BLaER1 treated with 17β-estradiol and CSF1 and Interleukin-3, amounts not matched to agents 10 nM and 100 nM (cell line): Measurements from ENCODE around the gene ACER2.

Source experiments
- H3K27ac ChIP-seq, 11 experiments: shearing (Covaris generic); formaldehyde crosslinking; 2 replicates each; pipeline ENCODE4 v1.8.1; 2022
- H3K27me3 ChIP-seq, 11 experiments: shearing (Covaris generic); formaldehyde crosslinking; 2 replicates each; pipeline ENCODE4 v1.8.1; 2022
- H3K36me3 ChIP-seq, 11 experiments: shearing (Covaris generic); formaldehyde crosslinking; 2 replicates each; pipeline ENCODE4 v1.8.1; 2022
- H3K4me1 ChIP-seq, 10 experiments: shearing (Covaris generic); formaldehyde crosslinking; 2 replicates each; pipeline ENCODE4 v1.8.1; 2022
- H3K4me2 ChIP-seq, 11 experiments: shearing (Covaris generic); formaldehyde crosslinking; 2 replicates each; pipeline ENCODE4 v1.8.1; 2022
- H3K4me3 ChIP-seq, 10 experiments: shearing (Covaris generic); formaldehyde crosslinking; 2 replicates each; pipeline ENCODE4 v1.8.1; 2022
- H3K9ac ChIP-seq, 11 experiments: shearing (Covaris generic); formaldehyde crosslinking; 2 replicates each; pipeline ENCODE4 v1.8.1; 2022
- H3K9me3 ChIP-seq, 11 experiments: shearing (Covaris generic); formaldehyde crosslinking; replicated peaks in 1 of 11; 2 replicates each; pipeline ENCODE4 v1.8.1; 2022
- H4K20me1 ChIP-seq, 11 experiments: shearing (Covaris generic); formaldehyde crosslinking; 2 replicates each; pipeline ENCODE4 v1.8.1; 2022
- Cebpa-rat ChIP-seq, 11 experiments: shearing (Covaris generic); IDR thresholded peaks; 2 replicates each; pipeline ENCODE4 v1.8.1; 2022

The ACER2 gene

DNA sequence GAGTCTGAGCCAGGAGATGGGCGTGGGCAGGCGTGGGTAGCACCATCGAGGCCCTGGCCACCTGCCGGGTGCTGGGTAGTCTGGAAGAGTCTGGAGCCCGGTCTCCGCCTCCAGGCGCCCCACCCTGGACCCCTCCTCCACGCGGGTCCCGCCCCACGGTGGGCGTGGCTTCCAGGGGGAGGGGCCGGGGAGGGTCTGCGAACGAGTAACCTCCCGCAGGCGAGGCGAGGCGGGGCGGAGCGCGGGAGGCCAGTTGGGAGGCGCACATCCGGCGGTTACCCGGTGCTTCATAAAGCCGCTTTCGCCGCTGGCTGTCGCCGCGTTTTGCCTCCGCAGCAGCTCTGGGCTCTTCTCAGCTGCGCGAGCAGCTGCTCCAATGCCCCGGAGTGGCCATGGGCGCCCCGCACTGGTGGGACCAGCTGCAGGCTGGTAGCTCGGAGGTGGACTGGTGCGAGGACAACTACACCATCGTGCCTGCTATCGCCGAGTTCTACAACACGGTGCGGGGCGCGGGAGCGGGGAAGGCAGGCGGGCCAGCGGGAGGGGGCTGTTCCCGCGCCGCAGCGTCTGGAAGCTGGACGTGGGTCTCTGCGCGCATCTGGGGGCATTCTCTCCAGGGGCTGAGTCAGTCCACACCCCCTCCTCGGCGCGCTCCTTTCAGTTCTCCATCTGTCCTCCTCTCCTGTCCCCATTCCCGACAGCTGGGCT lies at the start of gene ACER2:
ACER2 (plus strand) TSS at position 317 of the 708 bp plus-strand sequence; CDS start at position 393, 76 bp downstream.
- peaks cover 14 to 29% (median 25%) of the 10 kb centered on the region in 10 experiments for H3K4me1 ChIP-seq
- H4K20me1 ChIP-seq = no peaks in the 10 kb centered on the region; a peak in 1 of 22 replicates
- no peak for TF ChIP-seq Cebpa-rat (IDR thresholded peaks at IDR 0.05)
- H3K4me3 ChIP-seq = peak within 1 kb of the TSS; percentile 73 to 83 (median 80)
- peak within 1 kb of the TSS; percentile 90 to 99 (median 98) for H3K4me2 ChIP-seq
- H3K27ac ChIP-seq = peak within 1 kb of the TSS in 10 of 11 experiments; percentile 40 to 80 (median 70); a peak in 19 of 22 replicates
- H3K9me3 ChIP-seq = peaks cover 5 to 12% (median 8%) of the 10 kb centered on the region in 11 experiments
- H3K9ac ChIP-seq = peak within 1 kb of the TSS; percentile 71 to 84 (median 80)
- 0 out of 22 replicates have a peak, but pooled peaks cover 0 to 3% (median 0%) of the 10 kb centered on the region in 11 experiments for H3K36me3 ChIP-seq
- H3K27me3 ChIP-seq = no peaks in the 10 kb centered on the region

GRCh38 chr9:19369107-19369506 lies 39.7 kb upstream of the ACER2 start:
- peaks cover 41 to 97% (median 60%) of the 10 kb centered on the region in 11 experiments for H3K36me3 ChIP-seq
- H3K4me1 ChIP-seq = peaks cover 0 to 5% (median 0%) of the 10 kb centered on the region in 10 experiments; a peak in 1 of 20 replicates
- no peak overlapping the region for H3K4me3 ChIP-seq
- no peaks in the 10 kb centered on the region for H3K27me3 ChIP-seq
- peaks cover 5 to 69% (median 18%) of the 10 kb centered on the region in 11 experiments; a peak in 19 of 22 replicates for H4K20me1 ChIP-seq
- no peaks in the 10 kb centered on the region for H3K9me3 ChIP-seq
- no peak overlapping the region for H3K4me2 ChIP-seq
- H3K9ac ChIP-seq = no peak overlapping the region
- no peak for TF ChIP-seq Cebpa-rat (IDR thresholded peaks at IDR 0.05)
- H3K27ac ChIP-seq = no peak overlapping the region

DNA sequence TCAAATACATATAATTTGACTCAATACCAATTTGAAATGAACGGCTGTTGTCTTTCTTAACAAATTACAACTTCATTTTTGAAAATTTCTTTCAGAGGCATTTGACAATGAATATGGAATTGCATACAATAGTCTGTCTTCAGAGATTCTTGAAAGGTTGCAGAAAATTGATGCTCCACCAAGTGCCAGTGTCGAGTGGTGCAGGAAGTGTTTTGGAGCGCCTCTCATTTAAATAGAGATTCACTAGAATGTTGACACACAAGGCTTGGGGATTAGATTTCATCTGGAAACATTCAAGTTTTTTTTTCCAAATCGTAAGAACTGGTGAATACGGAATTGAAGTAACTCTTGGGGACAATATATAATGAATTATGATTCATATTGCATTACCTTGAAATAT lies 36.9 kb upstream of the ACER2 start:
- Histone ChIP-seq H3K27ac (no peak overlapping the region), H4K20me1 (peaks cover 34 to 89% (median 46%) of the 10 kb centered on the region in 11 experiments), H3K27me3 (no peaks in the 10 kb centered on the region), H3K4me3 (no peak overlapping the region), H3K36me3 (peaks cover 53 to 98% (median 69%) of the 10 kb centered on the region in 11 experiments), H3K4me2 (no peak overlapping the region), H3K9me3 (no peaks in the 10 kb centered on the region), H3K4me1 (peaks cover 4 to 17% (median 9%) of the 10 kb centered on the region in 10 experiments; a peak in 18 of 20 replicates), H3K9ac (no peak overlapping the region)
- no peak for TF ChIP-seq Cebpa-rat (IDR thresholded peaks at IDR 0.05)

GRCh38 chr9:19372567-19372966 lies 36.2 kb upstream of the ACER2 start:
- Histone ChIP-seq H3K9me3 (no peaks in the 10 kb centered on the region), H3K4me1 (peaks cover 10 to 23% (median 15%) of the 10 kb centered on the region in 10 experiments), H3K9ac (0 out of 22 replicates have a peak overlapping the region, but pooled peaks of 1 of the 11 experiments have one; percentile 2), H3K27ac (peak overlapping the region in 1 of 11 experiments; percentile 3; a peak in 1 of 22 replicates), H4K20me1 (peaks cover 40 to 91% (median 53%) of the 10 kb centered on the region in 11 experiments), H3K27me3 (no peaks in the 10 kb centered on the region), H3K4me3 (no peak overlapping the region), H3K4me2 (no peak overlapping the region), H3K36me3 (peaks cover 59 to 98% (median 69%) of the 10 kb centered on the region in 11 experiments)
- TF ChIP-seq Cebpa-rat (IDR thresholded peaks at IDR 0.05) = no peak

- Histone ChIP-seq H3K27ac (no peak overlapping the region), H3K36me3 (peaks cover 63 to 98% (median 73%) of the 10 kb centered on the region in 11 experiments)
Measured at GRCh38 chr9:19373527-19373926, 35.3 kb upstream of the ACER2 start.

GRCh38 chr9:19375538-19375937 lies 33.3 kb upstream of the ACER2 start:
- Histone ChIP-seq H3K27me3 (no peaks in the 10 kb centered on the region), H3K4me1 (peaks cover 16 to 33% (median 23%) of the 10 kb centered on the region in 10 experiments), H3K36me3 (peaks cover 62 to 87% (median 67%) of the 10 kb centered on the region in 11 experiments), H3K9ac (peak overlapping the region in 2 of 11 experiments; percentile 47 to 97; a peak in 3 of 22 replicates), H3K4me2 (no peak overlapping the region; a peak in 1 of 22 replicates), H3K27ac (no peak overlapping the region), H3K4me3 (no peak overlapping the region), H3K9me3 (no peaks in the 10 kb centered on the region; a peak in 1 of 22 replicates), H4K20me1 (peaks cover 57 to 89% (median 70%) of the 10 kb centered on the region in 11 experiments)
- TF ChIP-seq Cebpa-rat (IDR thresholded peaks at IDR 0.05) = no peak

More at GRCh38 chr9:19373527-19373926, 35.3 kb upstream of the ACER2 start:
- Histone ChIP-seq H4K20me1 (peaks cover 49 to 99% (median 62%) of the 10 kb centered on the region in 11 experiments), H3K27me3 (no peaks in the 10 kb centered on the region), H3K4me3 (no peak overlapping the region), H3K4me1 (peaks cover 16 to 32% (median 23%) of the 10 kb centered on the region in 10 experiments), H3K9ac (no peak overlapping the region), H3K4me2 (no peak overlapping the region), H3K9me3 (no peaks in the 10 kb centered on the region)
- TF ChIP-seq Cebpa-rat (IDR thresholded peaks at IDR 0.05) = no peak

DNA sequence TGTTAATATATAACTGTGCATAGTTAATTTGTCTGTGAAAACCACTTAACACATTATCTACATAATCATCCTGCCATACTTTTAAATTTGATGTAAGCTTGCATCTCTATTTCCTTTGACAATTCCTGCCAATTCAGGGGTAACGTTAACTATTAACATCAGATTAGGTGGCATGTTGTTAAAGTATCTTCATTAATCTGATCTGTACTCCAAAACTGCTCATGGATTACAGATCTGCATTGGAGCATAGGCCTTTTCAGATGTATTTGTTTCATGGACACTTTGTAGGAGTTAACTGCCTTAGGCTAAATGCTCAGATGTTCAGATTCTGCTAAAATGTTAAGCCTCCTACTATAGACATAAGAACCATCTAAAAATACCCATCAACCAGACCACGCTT lies 31.9 kb upstream of the ACER2 start:
- H4K20me1 ChIP-seq = peaks cover 57 to 76% (median 69%) of the 10 kb centered on the region in 11 experiments
- peak overlapping the region; percentile 85 to 96 (median 92) for H3K4me2 ChIP-seq
- H3K27ac ChIP-seq = 0 out of 22 replicates have a peak overlapping the region, but pooled peaks of 1 of the 11 experiments have one; percentile 96
- no peak for TF ChIP-seq Cebpa-rat (IDR thresholded peaks at IDR 0.05)
- H3K36me3 ChIP-seq = peaks cover 62 to 75% (median 67%) of the 10 kb centered on the region in 11 experiments
- peak overlapping the region in 9 of 10 experiments; percentile 78 to 94 (median 87); a peak in 18 of 20 replicates for H3K4me3 ChIP-seq
- H3K4me1 ChIP-seq = peaks cover 18 to 41% (median 28%) of the 10 kb centered on the region in 10 experiments
- peak overlapping the region; percentile 91 to 99 (median 97); a peak in 21 of 22 replicates for H3K9ac ChIP-seq
- H3K9me3 ChIP-seq = no peaks in the 10 kb centered on the region; a peak in 2 of 22 replicates
- H3K27me3 ChIP-seq = no peaks in the 10 kb centered on the region

GRCh38 chr9:19378164-19378563 lies 30.6 kb upstream of the ACER2 start:
- no peak for TF ChIP-seq Cebpa-rat (IDR thresholded peaks at IDR 0.05)
- H3K36me3 ChIP-seq = peaks cover 59 to 65% (median 62%) of the 10 kb centered on the region in 11 experiments
- no peaks in the 10 kb centered on the region; a peak in 2 of 22 replicates for H3K9me3 ChIP-seq
- no peaks in the 10 kb centered on the region for H3K27me3 ChIP-seq
- peak overlapping the region; percentile 85 to 96 (median 92) for H3K4me2 ChIP-seq
- H3K4me3 ChIP-seq = peak overlapping the region; percentile 65 to 94 (median 86)
- H4K20me1 ChIP-seq = peaks cover 53 to 66% (median 61%) of the 10 kb centered on the region in 11 experiments
- H3K27ac ChIP-seq = peak overlapping the region in 10 of 11 experiments; percentile 94 to 99 (median 97); a peak in 19 of 22 replicates
- H3K4me1 ChIP-seq = peaks cover 18 to 41% (median 28%) of the 10 kb centered on the region in 10 experiments
- H3K9ac ChIP-seq = peak overlapping the region; percentile 91 to 99 (median 97)

- no peaks in the 10 kb centered on the region for H3K27me3 ChIP-seq
- no peaks in the 10 kb centered on the region; a peak in 2 of 22 replicates for H3K9me3 ChIP-seq
- peaks cover 18 to 41% (median 28%) of the 10 kb centered on the region in 10 experiments for H3K4me1 ChIP-seq
- peak overlapping the region; percentile 65 to 94 (median 86) for H3K4me3 ChIP-seq
- H3K4me2 ChIP-seq = peak overlapping the region; percentile 85 to 96 (median 92)
- peaks cover 53 to 62% (median 57%) of the 10 kb centered on the region in 11 experiments for H4K20me1 ChIP-seq
- H3K9ac ChIP-seq = peak overlapping the region; percentile 91 to 99 (median 97)
- peaks cover 57 to 60% (median 58%) of the 10 kb centered on the region in 11 experiments for H3K36me3 ChIP-seq
- peak overlapping the region; percentile 81 to 99 (median 97); a peak in 21 of 22 replicates for H3K27ac ChIP-seq
- TF ChIP-seq Cebpa-rat (IDR thresholded peaks at IDR 0.05) = no peak
Measured at GRCh38 chr9:19378647-19379046, 30.2 kb upstream of the ACER2 start.
